ENCODE measurements around the gene LKAAEAR1.

GRCh38 chr20:64070244-64070993 lies 13.8 kb downstream of the LKAAEAR1 start:
- TF ChIP-seq REST (IDR thresholded peaks at IDR 0.05; ENCODE audit: insufficient read depth in 1 of 2, low read depth in 2 of 2, low read length in 2 of 2), result no peak
- no peak for TF ChIP-seq TAF1 (IDR thresholded peaks at IDR 0.05; ENCODE audit: borderline replicate concordance, insufficient read depth, low read length)
- no peak for TF ChIP-seq SIN3A (IDR thresholded peaks at IDR 0.05; ENCODE audit: borderline replicate concordance, insufficient read depth, low read length)
- no peak for TF ChIP-seq POLR2AphosphoS5 (IDR thresholded peaks at IDR 0.05; ENCODE audit: low read depth, low read length)

Data from PFSK-1 (cell line).